HepG2 (cell line): ENCODE results near the gene COQ9. TPM values are rescaled to one million over a fixed set of nuclear protein-coding genes. Genes with fewer than 3 reads are reported as not detected.
A peak's percentile ranks its signal among the peaks of the same experiment; 100 is the strongest.

Source experiments
- ATAD3A ChIP-seq: sonication (generic); formaldehyde crosslinking; IDR thresholded peaks from 2 replicates; pipeline ENCODE4 v1.4.0; 2020; ENCODE audit warnings: missing genetic modification reagents
- BCL6 ChIP-seq: IDR thresholded peaks from 2 replicates; pipeline ENCODE4 v1.6.1; 2016; ENCODE audit warnings: missing genetic modification reagents, missing compliant biosample characterization
- HNF4G ChIP-seq, 2 experiments: sonication (generic) in 1 of 2; formaldehyde crosslinking in 1 of 2; IDR thresholded peaks; 2 replicates each; pipeline versions ENCODE4 v1.4.0 to v1.6.1; 2011 to 2020; ENCODE audit warnings: borderline replicate concordance in 2 of 2, low read depth in 2 of 2, mild to moderate bottlenecking in 2 of 2, low read length in 1 of 2, missing genetic modification reagents in 1 of 2, moderate library complexity in 1 of 2
- KAT8 ChIP-seq: IDR thresholded peaks from 2 replicates; pipeline ENCODE4 v1.6.1; 2016; ENCODE audit warnings: missing genetic modification reagents, missing compliant biosample characterization
- KLF12 ChIP-seq: sonication (generic); formaldehyde crosslinking; IDR thresholded peaks from 2 replicates; pipeline ENCODE4 v1.4.0; 2020; ENCODE audit warnings: missing genetic modification reagents, borderline replicate concordance
- MTA1 ChIP-seq: sonication (generic); formaldehyde crosslinking; IDR thresholded peaks from 2 replicates; pipeline ENCODE4 v1.4.0; 2020; ENCODE audit warnings: missing genetic modification reagents, mild to moderate bottlenecking, borderline replicate concordance
- MTERF4 ChIP-seq: sonication (generic); formaldehyde crosslinking; IDR thresholded peaks from 2 replicates; pipeline ENCODE4 v1.8.0; 2023; ENCODE audit warnings: mild to moderate bottlenecking, missing genetic modification reagents
- PATZ1 ChIP-seq: sonication (generic); formaldehyde crosslinking; IDR thresholded peaks from 2 replicates; pipeline ENCODE4 v1.4.0; 2020; ENCODE audit warnings: missing genetic modification reagents
- RARA ChIP-seq: IDR thresholded peaks from 2 replicates; pipeline ENCODE4 v1.6.1; 2016; ENCODE audit warnings: missing genetic modification reagents, missing compliant biosample characterization
- SAFB2 ChIP-seq: sonication (generic); formaldehyde crosslinking; IDR thresholded peaks from 2 replicates; pipeline ENCODE4 v1.5.1; 2020; ENCODE audit warnings: missing genetic modification reagents, low read depth, mild to moderate bottlenecking, borderline replicate concordance
- TARDBP ChIP-seq: sonication (generic); formaldehyde crosslinking; IDR thresholded peaks from 2 replicates; pipeline ENCODE4 v1.8.0; 2022; ENCODE audit warnings: mild to moderate bottlenecking, missing genetic modification reagents
- TFDP2 ChIP-seq: sonication (generic); formaldehyde crosslinking; IDR thresholded peaks from 2 replicates; pipeline ENCODE4 v1.4.0; 2020; ENCODE audit warnings: missing genetic modification reagents
- TSC22D2 ChIP-seq: sonication (generic); formaldehyde crosslinking; IDR thresholded peaks from 2 replicates; pipeline ENCODE4 v1.5.1; 2020; ENCODE audit warnings: missing genetic modification reagents, mild to moderate bottlenecking, borderline replicate concordance
- ZGPAT ChIP-seq: IDR thresholded peaks from 2 replicates; pipeline ENCODE4 v1.6.1; 2016; ENCODE audit warnings: mild to moderate bottlenecking
- ZNF24 ChIP-seq: fragments of 450-650 bp; IDR thresholded peaks from 2 replicates; pipeline ENCODE4 v1.6.1; 2017; ENCODE audit warnings: antibody characterized with exemption, mild to moderate bottlenecking
- ZNF484 ChIP-seq: sonication (generic); formaldehyde crosslinking; IDR thresholded peaks from 2 replicates; pipeline ENCODE4 v1.5.1; 2020; ENCODE audit warnings: mild to moderate bottlenecking, low read depth, missing genetic modification reagents, borderline replicate concordance
- polyA plus RNA-seq, 8 experiments: library from polyadenylated mRNA; depleted of rRNA in 3 of 8; stranded (reverse) in 7 of 8; unstranded in 1 of 8; fragments of >200 nt; fragmentation: Illumina TruSeq in 4 of 8; extraction: Trizol in 4 of 8; gene quantifications; 2 replicates each; pipeline versions ENCODE4 v1.2.1 to v1.2.3, GENCODE V29; 2011 to 2016; ENCODE audit warnings: low read depth in 4 of 8, missing spikeins in 1 of 8, mixed read lengths in 1 of 8; ENCODE audit not compliant: insufficient read depth in 1 of 8
- total RNA-seq, 5 experiments: library from RNA; depleted of rRNA; stranded (reverse); fragments of >200 nt; fragmentation: Illumina TruSeq; extraction: Trizol; gene quantifications; 2 replicates each; pipeline ENCODE4 v1.2.3, GENCODE V29; 2016; ENCODE audit warnings: low read depth in 1 of 5
- TF ChIP-seq, protein P1 (sequence below): sonication (generic); formaldehyde crosslinking; IDR thresholded peaks from 2 replicates; pipeline ENCODE4 v1.9.0; 2021; ENCODE audit warnings: missing genetic modification reagents, mild to moderate bottlenecking, borderline replicate concordance
- TF ChIP-seq, protein P2 (sequence below): sonication (generic); formaldehyde crosslinking; IDR thresholded peaks from 2 replicates; pipeline ENCODE4 v1.9.0; 2022; ENCODE audit warnings: low read depth, missing genetic modification reagents

The COQ9 gene
- total and polyA plus RNA-seq, 2 of the 13 experiments (the other 11 are each of a cell fraction or from before 2014, with no cell fraction given): 57.5 to 108 TPM

- TF ChIP-seq BCL6 (CRISPR knock-in tag): peak; percentile 48
- peak; percentile 83 for TF ChIP-seq ZGPAT
- TF ChIP-seq MTERF4 (CRISPR knock-in tag): no peak
- TF ChIP-seq KAT8 (CRISPR knock-in tag): peak; percentile 91
- peak; percentile 36; the same call in 1 of the 2 replicates for TF ChIP-seq TSC22D2
- TF ChIP-seq ZNF484: 0 out of 2 replicates have a peak, but pooled peaks have one; percentile 23
- peak; percentile 96 for TF ChIP-seq HNF4G (IDR thresholded peaks at IDR 0.05; ENCODE audit: borderline replicate concordance, low read depth, low read length)
- peak; percentile 89; the same call in 1 of the 2 replicates for TF ChIP-seq HNF4G (CRISPR knock-in tag; IDR thresholded peaks at IDR 0.05; ENCODE audit: borderline replicate concordance, low read depth)
- TF ChIP-seq TARDBP (CRISPR knock-in tag): peak; percentile 85
- TF ChIP-seq ZNF24: no peak
- TF ChIP-seq SAFB2: peak; percentile 29; the same call in 1 of the 2 replicates
- 0 out of 2 replicates have a peak, but pooled peaks have one; percentile 16 for TF ChIP-seq TFDP2 (CRISPR knock-in tag)
- peak; percentile 63 for TF ChIP-seq RARA (CRISPR knock-in tag)
- TF ChIP-seq, protein P1, sequence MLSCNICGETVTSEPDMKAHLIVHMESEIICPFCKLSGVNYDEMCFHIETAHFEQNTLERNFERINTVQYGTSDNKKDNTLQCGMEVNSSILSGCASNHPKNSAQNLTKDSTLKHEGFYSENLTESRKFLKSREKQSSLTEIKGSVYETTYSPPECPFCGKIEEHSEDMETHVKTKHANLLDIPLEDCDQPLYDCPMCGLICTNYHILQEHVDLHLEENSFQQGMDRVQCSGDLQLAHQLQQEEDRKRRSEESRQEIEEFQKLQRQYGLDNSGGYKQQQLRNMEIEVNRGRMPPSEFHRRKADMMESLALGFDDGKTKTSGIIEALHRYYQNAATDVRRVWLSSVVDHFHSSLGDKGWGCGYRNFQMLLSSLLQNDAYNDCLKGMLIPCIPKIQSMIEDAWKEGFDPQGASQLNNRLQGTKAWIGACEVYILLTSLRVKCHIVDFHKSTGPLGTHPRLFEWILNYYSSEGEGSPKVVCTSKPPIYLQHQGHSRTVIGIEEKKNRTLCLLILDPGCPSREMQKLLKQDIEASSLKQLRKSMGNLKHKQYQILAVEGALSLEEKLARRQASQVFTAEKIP (CRISPR knock-in tag): no peak
- peak; percentile 98 for TF ChIP-seq PATZ1
- no peak for TF ChIP-seq ATAD3A (CRISPR knock-in tag)
- 0 out of 2 replicates have a peak, but pooled peaks have one; percentile 20 for TF ChIP-seq KLF12 (CRISPR knock-in tag)
- TF ChIP-seq MTA1 (CRISPR knock-in tag): peak; percentile 92
- TF ChIP-seq, protein P2, sequence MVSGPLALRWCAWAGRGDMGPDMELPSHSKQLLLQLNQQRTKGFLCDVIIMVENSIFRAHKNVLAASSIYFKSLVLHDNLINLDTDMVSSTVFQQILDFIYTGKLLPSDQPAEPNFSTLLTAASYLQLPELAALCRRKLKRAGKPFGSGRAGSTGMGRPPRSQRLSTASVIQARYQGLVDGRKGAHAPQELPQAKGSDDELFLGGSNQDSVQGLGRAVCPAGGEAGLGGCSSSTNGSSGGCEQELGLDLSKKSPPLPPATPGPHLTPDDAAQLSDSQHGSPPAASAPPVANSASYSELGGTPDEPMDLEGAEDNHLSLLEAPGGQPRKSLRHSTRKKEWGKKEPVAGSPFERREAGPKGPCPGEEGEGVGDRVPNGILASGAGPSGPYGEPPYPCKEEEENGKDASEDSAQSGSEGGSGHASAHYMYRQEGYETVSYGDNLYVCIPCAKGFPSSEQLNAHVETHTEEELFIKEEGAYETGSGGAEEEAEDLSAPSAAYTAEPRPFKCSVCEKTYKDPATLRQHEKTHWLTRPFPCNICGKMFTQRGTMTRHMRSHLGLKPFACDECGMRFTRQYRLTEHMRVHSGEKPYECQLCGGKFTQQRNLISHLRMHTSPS (CRISPR knock-in tag): peak; percentile 71; the same call in 1 of the 2 replicates
These were observed 32.9 kb downstream of the COQ9 start (continued) for GRCh38 chr16:57479976-57480753.
